A549 (cell line): ENCODE data around the gene DECR2.

Experiments used
- POLR2A ChIP-seq: IDR thresholded peaks from 2 replicates; pipeline ENCODE4 v1.6.1; 2012; ENCODE audit warnings: mild to moderate bottlenecking, low read length
- RAD21 ChIP-seq, 2 experiments: fragments of >200 bp in 1 of 2; sonication (Bioruptor Twin) in 1 of 2; formaldehyde crosslinking in 1 of 2; IDR thresholded peaks in 1 of 2; conservative IDR thresholded peaks in 1 of 2; 2 replicates in 1 of 2; 3 replicates in 1 of 2; pipeline ENCODE4 v1.6.1; 2012 to 2018; ENCODE audit warnings: inconsistent platforms in 1 of 2
- RCOR1 ChIP-seq: fragments of 150-350 bp; IDR thresholded peaks from 2 replicates; pipeline ENCODE4 v1.6.1; 2014; ENCODE audit warnings: antibody characterized with exemption, low read length, low read depth

- TF ChIP-seq RAD21 (conservative IDR thresholded peaks at IDR 0.05 in 1 of 2, IDR thresholded peaks at IDR 0.05 in 1 of 2) (no peak), POLR2A (no peak; the same call in 1 of the 2 replicates), RCOR1 (no peak)
Observed at GRCh38 chr16:353404-354290, 48.0 kb upstream of the DECR2 start.
